Astrocyte (in vitro differentiated cells and primary cell): Measurements from ENCODE around the gene TMTC2. TPM values are rescaled to one million over a fixed set of nuclear protein-coding genes. Genes with fewer than 3 reads are reported as not detected.

ENCODE experiments used
- DNase-seq: peaks from one replicate; pipeline ENCODE4 v3.0.0-alpha.2; 2010; ENCODE audit warnings: low read depth
- FAIRE-seq: peaks from 2 replicates; lab custom pipeline; 2011; peaks lifted over from hg19 to GRCh38; lab: Jason Lieb, UNC
- H2AFZ ChIP-seq: 2 replicates; pipeline ENCODE4 v1.6.0; 2012; ENCODE audit warnings: low read depth, low read length, inconsistent platforms
- H3K27ac ChIP-seq: 2 replicates; pipeline ENCODE4 v1.5.1; 2011; ENCODE audit warnings: low read depth, low read length, inconsistent platforms
- H3K27me3 ChIP-seq: 2 replicates; pipeline ENCODE4 v1.6.0; 2011; ENCODE audit warnings: low read length, inconsistent platforms; ENCODE audit not compliant: insufficient read depth
- H3K36me3 ChIP-seq: 2 replicates; pipeline ENCODE4 v1.5.1; 2011; ENCODE audit warnings: low read length, inconsistent platforms; ENCODE audit not compliant: insufficient read depth
- H3K4me1 ChIP-seq: 2 replicates; pipeline ENCODE4 v1.5.1; 2011; ENCODE audit warnings: low read length, inconsistent platforms; ENCODE audit not compliant: insufficient read depth
- H3K4me2 ChIP-seq: 2 replicates; pipeline ENCODE4 v1.6.0; 2012; ENCODE audit warnings: low read length, inconsistent platforms
- H3K4me3 ChIP-seq: 2 replicates; pipeline ENCODE4 v1.5.1; 2011; ENCODE audit warnings: low read depth, mild to moderate bottlenecking, low read length, inconsistent platforms; ENCODE audit not compliant: insufficient read depth
- H3K79me2 ChIP-seq: 2 replicates; pipeline ENCODE4 v1.6.0; 2012; ENCODE audit warnings: mild to moderate bottlenecking, low read length, inconsistent platforms; ENCODE audit not compliant: insufficient read depth
- H3K9ac ChIP-seq: 2 replicates; pipeline ENCODE4 v1.6.0; 2012; ENCODE audit warnings: mild to moderate bottlenecking, low read length, inconsistent platforms
- H3K9me3 ChIP-seq: 2 replicates; pipeline ENCODE4 v1.5.1; 2012; ENCODE audit warnings: low read depth, mild to moderate bottlenecking, low read length, inconsistent platforms; ENCODE audit not compliant: insufficient read depth
- H4K20me1 ChIP-seq: 2 replicates; pipeline ENCODE4 v1.6.0; 2012; ENCODE audit warnings: low read length, inconsistent platforms; ENCODE audit not compliant: insufficient read depth
- H3K27ac Mint-ChIP-seq: one replicate; pipeline ENCODE4 v1.8.0; 2021; ENCODE audit warnings: mild to moderate bottlenecking, mixed read lengths; ENCODE audit not compliant: unreplicated experiment
- H3K27me3 Mint-ChIP-seq: one replicate; pipeline ENCODE4 v1.8.0; 2021; ENCODE audit warnings: low read depth, mixed read lengths; ENCODE audit not compliant: unreplicated experiment
- H3K36me3 Mint-ChIP-seq: one replicate; pipeline ENCODE4 v1.8.0; 2021; ENCODE audit warnings: low read depth, mixed read lengths; ENCODE audit not compliant: unreplicated experiment
- H3K4me1 Mint-ChIP-seq: one replicate; pipeline ENCODE4 v1.8.0; 2021; ENCODE audit warnings: low read depth, mixed read lengths; ENCODE audit not compliant: unreplicated experiment
- H3K4me3 Mint-ChIP-seq: one replicate; pipeline ENCODE4 v1.8.0; 2021; ENCODE audit warnings: mild to moderate bottlenecking, moderate library complexity, mixed read lengths; ENCODE audit not compliant: unreplicated experiment
- H3K9me3 Mint-ChIP-seq: one replicate; pipeline ENCODE4 v1.8.0; 2021; ENCODE audit warnings: mild to moderate bottlenecking, mixed read lengths; ENCODE audit not compliant: unreplicated experiment
- CTCF ChIP-seq: IDR thresholded peaks from 2 replicates; pipeline ENCODE4 v1.5.1; 2011; ENCODE audit warnings: low read depth, mild to moderate bottlenecking, inconsistent platforms, low read length, moderate library complexity; ENCODE audit not compliant: insufficient read depth
- EZH2 ChIP-seq: IDR thresholded peaks from 2 replicates; pipeline ENCODE4 v1.6.1; 2012; ENCODE audit warnings: mild to moderate bottlenecking, low read length, inconsistent platforms; ENCODE audit not compliant: insufficient read depth
- total RNA-seq: library from RNA; stranded (reverse); gene quantifications from 2 replicates; pipeline ENCODE4 v1.2.1, GENCODE V29; 2021

Gene TMTC2
- total RNA-seq, 1 donor from 2014 or later: 2.2 TPM

GRCh38 chr12:82996168-82996812, 309.6 kb downstream of the TMTC2 start:
- H3K27ac ChIP-seq: no peak overlapping the region
- Mint-ChIP-seq H3K9me3 (peaks cover 9% of the 10 kb centered on the region), H3K27me3 (no peaks in the 10 kb centered on the region), H3K36me3 (no peaks in the 10 kb centered on the region), H3K4me3 (no peak overlapping the region), H3K4me1 (no peaks in the 10 kb centered on the region), H3K27ac (no peak overlapping the region)
- no peaks in the 10 kb centered on the region for H3K27me3 ChIP-seq
- H2AFZ ChIP-seq: no peak overlapping the region
- DNase-seq (peak; percentile 14), FAIRE-seq (no peak)
- no peak overlapping the region for H3K4me3 ChIP-seq
- no peaks in the 10 kb centered on the region for H3K9me3 ChIP-seq
- H3K79me2 ChIP-seq: no peaks in the 10 kb centered on the region
- TF ChIP-seq EZH2: no peak
- no peak for TF ChIP-seq CTCF
- no peak overlapping the region for H3K9ac ChIP-seq
- H3K4me1 ChIP-seq: no peaks in the 10 kb centered on the region
- H3K36me3 ChIP-seq: no peaks in the 10 kb centered on the region
- no peaks in the 10 kb centered on the region for H4K20me1 ChIP-seq
- H3K4me2 ChIP-seq: no peak overlapping the region

- Histone ChIP-seq H3K4me2 (no peak overlapping the region), H3K4me3 (no peak overlapping the region), H3K79me2 (no peaks in the 10 kb centered on the region), H3K36me3 (no peaks in the 10 kb centered on the region), H3K9me3 (no peaks in the 10 kb centered on the region), H3K9ac (no peak overlapping the region), H4K20me1 (no peaks in the 10 kb centered on the region), H3K27me3 (no peaks in the 10 kb centered on the region), H3K4me1 (no peaks in the 10 kb centered on the region), H3K27ac (no peak overlapping the region), H2AFZ (no peak overlapping the region)
- Mint-ChIP-seq H3K27me3 (no peaks in the 10 kb centered on the region), H3K9me3 (peaks cover 9% of the 10 kb centered on the region), H3K27ac (no peak overlapping the region), H3K4me3 (no peak overlapping the region), H3K36me3 (no peaks in the 10 kb centered on the region), H3K4me1 (no peaks in the 10 kb centered on the region)
- TF ChIP-seq EZH2 (no peak), CTCF (no peak)
- no peak for FAIRE-seq
- no peak for DNase-seq
These were observed 311.8 kb downstream of the TMTC2 start for GRCh38 chr12:82998509-82998908.

GRCh38 chr12:83003026-83003425, 316.3 kb downstream of the TMTC2 start:
- Histone ChIP-seq H3K9ac (no peak overlapping the region), H3K4me1 (no peaks in the 10 kb centered on the region), H3K4me2 (no peak overlapping the region), H3K4me3 (no peak overlapping the region), H3K27ac (no peak overlapping the region), H3K9me3 (no peaks in the 10 kb centered on the region), H2AFZ (no peak overlapping the region), H4K20me1 (no peaks in the 10 kb centered on the region), H3K27me3 (no peaks in the 10 kb centered on the region), H3K79me2 (no peaks in the 10 kb centered on the region), H3K36me3 (no peaks in the 10 kb centered on the region)
- Mint-ChIP-seq H3K27ac (no peak overlapping the region), H3K27me3 (no peaks in the 10 kb centered on the region), H3K36me3 (no peaks in the 10 kb centered on the region), H3K9me3 (peaks cover 9% of the 10 kb centered on the region), H3K4me3 (no peak overlapping the region), H3K4me1 (no peaks in the 10 kb centered on the region)
- TF ChIP-seq EZH2: no peak
- TF ChIP-seq CTCF: no peak
- DNase-seq (no peak), FAIRE-seq (no peak)
